Natural killer cell (primary cell): ENCODE data around the gene PADI2. TPM values are rescaled to one million over a fixed set of nuclear protein-coding genes. Genes with fewer than 3 reads are reported as not detected.

Experiments
- ATAC-seq, 3 donors: fragments of 150-1000 bp in 2 of 3; fragments of 200-7000 bp in 1 of 3; cut with Tn5 transposase; 1 replicate in 1 of 3; 2 replicates in 2 of 3; pipeline ENCODE4 v1.10.0; 2021; ENCODE audit warnings: mild to moderate bottlenecking in 2 of 3, moderate library complexity in 2 of 3
- DNase-seq, 2 donors: peaks; one replicate each; pipeline versions ENCODE4 v3.0.0 to v3.0.0-alpha.2; 2013 to 2021; ENCODE audit warnings: mixed read lengths in 1 of 2
- H3K27ac ChIP-seq: one replicate; pipeline ENCODE4 v1.5.1; 2013; ENCODE audit warnings: mild to moderate bottlenecking, low read length
- H3K27me3 ChIP-seq: one replicate; pipeline ENCODE4 v1.6.1; 2013; ENCODE audit warnings: low read length; ENCODE audit not compliant: control insufficient read depth, insufficient read depth
- H3K36me3 ChIP-seq: one replicate; pipeline ENCODE4 v1.6.1; 2013; ENCODE audit warnings: low read length; ENCODE audit not compliant: control insufficient read depth, insufficient read depth
- H3K4me1 ChIP-seq: one replicate; pipeline ENCODE4 v1.6.1; 2013; ENCODE audit warnings: low read length; ENCODE audit not compliant: control insufficient read depth, insufficient read depth
- H3K4me3 ChIP-seq: one replicate; pipeline ENCODE4 v1.5.1; 2013; ENCODE audit warnings: low read length
- H3K9me3 ChIP-seq: one replicate; pipeline ENCODE4 v1.6.1; 2013; ENCODE audit warnings: low read length; ENCODE audit not compliant: control insufficient read depth, insufficient read depth
- H3K27ac Mint-ChIP-seq, 2 donors: one replicate each; pipeline ENCODE4 v1.8.0; 2022; ENCODE audit warnings: mild to moderate bottlenecking in 2 of 2, mixed read lengths in 2 of 2, moderate library complexity in 1 of 2
- H3K27me3 Mint-ChIP-seq, 2 donors: one replicate each; pipeline ENCODE4 v1.8.0; 2022; ENCODE audit warnings: low read depth in 2 of 2, mixed read lengths in 2 of 2
- H3K36me3 Mint-ChIP-seq: one replicate; pipeline ENCODE4 v1.8.0; 2022; ENCODE audit warnings: mixed read lengths
- H3K4me1 Mint-ChIP-seq, 2 donors: one replicate each; pipeline ENCODE4 v1.8.0; 2022; ENCODE audit warnings: mixed read lengths in 2 of 2
- H3K4me3 Mint-ChIP-seq: one replicate; pipeline ENCODE4 v1.8.0; 2022; ENCODE audit warnings: mild to moderate bottlenecking, moderate library complexity, mixed read lengths
- H3K9me3 Mint-ChIP-seq, 2 donors: one replicate each; pipeline ENCODE4 v1.8.0; 2022; ENCODE audit warnings: mixed read lengths in 2 of 2
- WGBS: methylation state at CpG from one replicate; pipeline ENCODE4 v1.1.7; 2013; ENCODE audit warnings: missing lambda C conversion rate; ENCODE audit not compliant: insufficient coverage; 5-methylcytosine and 5-hydroxymethylcytosine counted together
- intact Hi-C: fragments of 100-400 bp; cut with micrococcal nuclease; formaldehyde crosslinking; loops from one replicate; pipeline ENCODE4 v1.14.2; 2022
- total RNA-seq, 4 donors: library from RNA; stranded (reverse); fragments of 120-200 nt in 1 of 4; gene quantifications; one replicate each; pipeline versions ENCODE4 v1.2.3 to v1.2.4, GENCODE V29; 2013 to 2022
- TF ChIP-seq, protein P1 (sequence below): fragments of 200-600 bp; IDR thresholded peaks from one replicate; pipeline ENCODE4 v1.8.0; 2022; ENCODE audit warnings: antibody characterized with exemption

Gene PADI2
- total RNA-seq, 3 donors from 2014 or later (not counting 1 experiment from before 2014, with no cell fraction given), result 0.56 to 2.5 (median 0.88) TPM

GRCh38 chr1:17135530-17135929 is 16.3 kb upstream of the PADI2 start:
- intact Hi-C loops, result no loop called here
- Histone ChIP-seq H3K9me3 (no peaks in the 10 kb centered on the region), H3K27ac (no peak overlapping the region), H3K27me3 (no peaks in the 10 kb centered on the region), H3K4me3 (no peak overlapping the region), H3K36me3 (no peaks in the 10 kb centered on the region), H3K4me1 (no peaks in the 10 kb centered on the region)
- Mint-ChIP-seq H3K27ac (no peak overlapping the region), H3K27me3 (peaks cover 0 to 12% of the 10 kb centered on the region in 2 donors), H3K4me1 (no peaks in the 10 kb centered on the region), H3K36me3 (no peaks in the 10 kb centered on the region), H3K9me3 (no peaks in the 10 kb centered on the region), H3K4me3 (no peak overlapping the region)
- TF ChIP-seq, protein P1, sequence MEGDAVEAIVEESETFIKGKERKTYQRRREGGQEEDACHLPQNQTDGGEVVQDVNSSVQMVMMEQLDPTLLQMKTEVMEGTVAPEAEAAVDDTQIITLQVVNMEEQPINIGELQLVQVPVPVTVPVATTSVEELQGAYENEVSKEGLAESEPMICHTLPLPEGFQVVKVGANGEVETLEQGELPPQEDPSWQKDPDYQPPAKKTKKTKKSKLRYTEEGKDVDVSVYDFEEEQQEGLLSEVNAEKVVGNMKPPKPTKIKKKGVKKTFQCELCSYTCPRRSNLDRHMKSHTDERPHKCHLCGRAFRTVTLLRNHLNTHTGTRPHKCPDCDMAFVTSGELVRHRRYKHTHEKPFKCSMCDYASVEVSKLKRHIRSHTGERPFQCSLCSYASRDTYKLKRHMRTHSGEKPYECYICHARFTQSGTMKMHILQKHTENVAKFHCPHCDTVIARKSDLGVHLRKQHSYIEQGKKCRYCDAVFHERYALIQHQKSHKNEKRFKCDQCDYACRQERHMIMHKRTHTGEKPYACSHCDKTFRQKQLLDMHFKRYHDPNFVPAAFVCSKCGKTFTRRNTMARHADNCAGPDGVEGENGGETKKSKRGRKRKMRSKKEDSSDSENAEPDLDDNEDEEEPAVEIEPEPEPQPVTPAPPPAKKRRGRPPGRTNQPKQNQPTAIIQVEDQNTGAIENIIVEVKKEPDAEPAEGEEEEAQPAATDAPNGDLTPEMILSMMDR, result no peak
- ATAC-seq (no peak), DNase-seq (no peak)
- WGBS, result 80% methylated on average over 5 of the region's 5 CpGs

- TF ChIP-seq, protein P1, result no peak
- Mint-ChIP-seq H3K4me1 (no peaks in the 10 kb centered on the region), H3K27ac (no peak overlapping the region), H3K4me3 (no peak overlapping the region), H3K27me3 (peaks cover 0 to 12% of the 10 kb centered on the region in 2 donors), H3K36me3 (no peaks in the 10 kb centered on the region), H3K9me3 (no peaks in the 10 kb centered on the region)
- intact Hi-C loops, result no loop called here
- H3K36me3 ChIP-seq, result no peaks in the 10 kb centered on the region
- DNase-seq (no peak), ATAC-seq (peak in 1 of 3 donors; percentile 30)
- H3K27ac ChIP-seq, result no peak overlapping the region
- no peaks in the 10 kb centered on the region for H3K4me1 ChIP-seq
- H3K9me3 ChIP-seq, result no peaks in the 10 kb centered on the region
- 98% methylated on average over 7 of the region's 7 CpGs for WGBS
- H3K4me3 ChIP-seq, result no peak overlapping the region
- H3K27me3 ChIP-seq, result no peaks in the 10 kb centered on the region
Measured at GRCh38 chr1:17134724-17135123, 15.5 kb upstream of the PADI2 start.

GRCh38 chr1:17134034-17134433 is 14.8 kb upstream of the PADI2 start:
- TF ChIP-seq, protein P1, result no peak
- no peak overlapping the region for H3K27ac Mint-ChIP-seq
- H3K4me3 Mint-ChIP-seq, result no peak overlapping the region
- Histone ChIP-seq H3K27me3 (no peaks in the 10 kb centered on the region), H3K4me3 (no peak overlapping the region), H3K36me3 (no peaks in the 10 kb centered on the region), H3K4me1 (no peaks in the 10 kb centered on the region), H3K27ac (no peak overlapping the region), H3K9me3 (no peaks in the 10 kb centered on the region)
- intact Hi-C loops, result no loop called here
- peaks cover 0 to 12% of the 10 kb centered on the region in 2 donors for H3K27me3 Mint-ChIP-seq
- DNase-seq (no peak), ATAC-seq (no peak)
- 86% methylated on average over 4 of the region's 4 CpGs for WGBS
- H3K4me1 Mint-ChIP-seq, result no peaks in the 10 kb centered on the region
- H3K9me3 Mint-ChIP-seq, result no peaks in the 10 kb centered on the region
- no peaks in the 10 kb centered on the region for H3K36me3 Mint-ChIP-seq

DNA sequence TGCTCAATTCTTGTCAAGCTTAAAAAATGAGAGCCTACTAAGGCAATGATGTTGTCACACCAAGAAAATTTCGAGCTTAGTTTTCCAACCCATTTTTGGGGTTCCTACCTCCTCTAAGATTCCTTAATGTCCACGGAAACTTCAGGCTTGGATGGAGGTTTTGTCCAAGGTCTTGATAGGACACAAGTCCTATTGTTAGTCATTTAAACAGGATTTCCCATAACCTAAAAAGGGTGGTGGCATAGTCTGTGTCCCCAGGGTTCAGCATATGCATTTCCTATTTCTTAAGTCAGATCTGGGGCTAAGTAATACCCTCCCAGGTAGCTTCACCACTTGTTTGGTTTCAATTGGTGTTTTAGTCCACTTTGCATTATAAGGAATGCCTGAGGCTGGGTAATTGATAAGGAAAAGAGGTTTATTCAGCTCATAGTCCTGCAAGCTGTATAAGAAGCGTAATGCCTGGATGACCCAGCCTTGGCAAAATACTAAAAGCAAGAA is 10.9 kb upstream of the PADI2 start:
- H3K4me3 ChIP-seq, result no peak overlapping the region
- no peaks in the 10 kb centered on the region for H3K9me3 Mint-ChIP-seq
- H3K36me3 Mint-ChIP-seq, result no peaks in the 10 kb centered on the region
- H3K4me1 ChIP-seq, result peaks cover 5% of the 10 kb centered on the region
- ATAC-seq, result no peak
- TF ChIP-seq, protein P1, result no peak
- H3K4me1 Mint-ChIP-seq, result peaks cover 0 to 6% of the 10 kb centered on the region in 2 donors
- H3K36me3 ChIP-seq, result no peaks in the 10 kb centered on the region
- no peaks in the 10 kb centered on the region for H3K9me3 ChIP-seq
- DNase-seq, result no peak
- no peak overlapping the region for H3K4me3 Mint-ChIP-seq
- intact Hi-C loops, result no loop called here
- peaks cover 0 to 3% of the 10 kb centered on the region in 2 donors for H3K27me3 Mint-ChIP-seq
- H3K27ac Mint-ChIP-seq, result no peak overlapping the region
- H3K27me3 ChIP-seq, result no peaks in the 10 kb centered on the region
- 83% methylated on average over 3 of the region's 3 CpGs for WGBS
- H3K27ac ChIP-seq, result no peak overlapping the region
